ENCODE results near the gene MARCKSL1. TPM values are rescaled to one million over a fixed set of nuclear protein-coding genes. Genes with fewer than 3 reads are reported as not detected.

MARCKSL1 gene
- total RNA-seq, 2 experiments from 2014 or later = 120 to 288 TPM

- ChIA-PET POLR2A (no interaction called here), CTCF (ENCODE audit: unreplicated experiment) (no interaction called here)
- Histone ChIP-seq H3K9me3 (ENCODE audit: low read length) (no peaks in the 10 kb centered on the region), H3K36me3 (ENCODE audit: insufficient read depth, low read length) (peaks cover 81% of the 10 kb centered on the region), H3K9me2 (ENCODE audit: insufficient read depth, low read length) (no peaks in the 10 kb centered on the region), H3K4me3 (ENCODE audit: low read depth, low read length, poor library complexity, severe bottlenecking) (no peak overlapping the region), H4K20me1 (ENCODE audit: insufficient read depth, low read length) (no peaks in the 10 kb centered on the region), H3K4me2 (ENCODE audit: low read length) (no peak overlapping the region), H3K27ac (ENCODE audit: low read depth, low read length, poor library complexity, severe bottlenecking) (no peak overlapping the region), H2AFZ (ENCODE audit: low read length) (no peak overlapping the region), H3K79me2 (ENCODE audit: insufficient read depth, low read depth, low read length) (no peaks in the 10 kb centered on the region), H3K4me1 (ENCODE audit: insufficient read depth, low read length, poor library complexity, severe bottlenecking) (no peaks in the 10 kb centered on the region)
- no peak for DNase-seq (ENCODE audit: low spot score)
- BruUV-seq (replicated peaks) = no TSS peak
- TF ChIP-seq EZH2phosphoT487 (IDR thresholded peaks at IDR 0.05; ENCODE audit: borderline replicate concordance, low read depth, low read length) = no peak
- TF ChIP-seq, protein P1, sequence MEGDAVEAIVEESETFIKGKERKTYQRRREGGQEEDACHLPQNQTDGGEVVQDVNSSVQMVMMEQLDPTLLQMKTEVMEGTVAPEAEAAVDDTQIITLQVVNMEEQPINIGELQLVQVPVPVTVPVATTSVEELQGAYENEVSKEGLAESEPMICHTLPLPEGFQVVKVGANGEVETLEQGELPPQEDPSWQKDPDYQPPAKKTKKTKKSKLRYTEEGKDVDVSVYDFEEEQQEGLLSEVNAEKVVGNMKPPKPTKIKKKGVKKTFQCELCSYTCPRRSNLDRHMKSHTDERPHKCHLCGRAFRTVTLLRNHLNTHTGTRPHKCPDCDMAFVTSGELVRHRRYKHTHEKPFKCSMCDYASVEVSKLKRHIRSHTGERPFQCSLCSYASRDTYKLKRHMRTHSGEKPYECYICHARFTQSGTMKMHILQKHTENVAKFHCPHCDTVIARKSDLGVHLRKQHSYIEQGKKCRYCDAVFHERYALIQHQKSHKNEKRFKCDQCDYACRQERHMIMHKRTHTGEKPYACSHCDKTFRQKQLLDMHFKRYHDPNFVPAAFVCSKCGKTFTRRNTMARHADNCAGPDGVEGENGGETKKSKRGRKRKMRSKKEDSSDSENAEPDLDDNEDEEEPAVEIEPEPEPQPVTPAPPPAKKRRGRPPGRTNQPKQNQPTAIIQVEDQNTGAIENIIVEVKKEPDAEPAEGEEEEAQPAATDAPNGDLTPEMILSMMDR (conservative IDR thresholded peaks at IDR 0.05; ENCODE audit: low read length) = no peak
- intact Hi-C loops (cut with micrococcal nuclease; ENCODE audit: unreplicated experiment) = no loop called here
Measured at GRCh38 chr1:32377541-32378220, 41.6 kb upstream of the MARCKSL1 start.

GRCh38 chr1:32376199-32376598 lies 40.2 kb upstream of the MARCKSL1 start:
- intact Hi-C loops (cut with micrococcal nuclease; ENCODE audit: unreplicated experiment) = no loop called here
- no peak for DNase-seq (ENCODE audit: low spot score)
- POLR2A ChIA-PET = interaction anchor here (1.1 kb wide), 1 partner anchor 10 kb away, joined by 4 read pairs; no protein-coding TSS in a partner anchor
- H3K36me3 ChIP-seq (ENCODE audit: insufficient read depth, low read length) = peaks cover 80% of the 10 kb centered on the region
- H3K4me2 ChIP-seq (ENCODE audit: low read length) = no peak overlapping the region
- H3K27ac ChIP-seq (ENCODE audit: low read depth, low read length, poor library complexity, severe bottlenecking) = no peak overlapping the region
- TF ChIP-seq, protein P1 (conservative IDR thresholded peaks at IDR 0.05; ENCODE audit: low read length) = no peak
- TF ChIP-seq EZH2phosphoT487 (IDR thresholded peaks at IDR 0.05; ENCODE audit: borderline replicate concordance, low read depth, low read length) = no peak
- H3K4me3 ChIP-seq (ENCODE audit: low read depth, low read length, poor library complexity, severe bottlenecking) = no peak overlapping the region
- H3K79me2 ChIP-seq (ENCODE audit: insufficient read depth, low read depth, low read length) = no peaks in the 10 kb centered on the region
- H2AFZ ChIP-seq (ENCODE audit: low read length) = no peak overlapping the region
- H3K9me2 ChIP-seq (ENCODE audit: insufficient read depth, low read length) = no peaks in the 10 kb centered on the region
- H3K4me1 ChIP-seq (ENCODE audit: insufficient read depth, low read length, poor library complexity, severe bottlenecking) = peaks cover 7% of the 10 kb centered on the region
- H3K9me3 ChIP-seq (ENCODE audit: low read length) = no peaks in the 10 kb centered on the region
- CTCF ChIA-PET (ENCODE audit: unreplicated experiment) = interaction anchor here (1.0 kb wide), 1 partner anchor 19 kb away, joined by 3 read pairs; no protein-coding TSS in a partner anchor
- no peaks in the 10 kb centered on the region for H4K20me1 ChIP-seq (ENCODE audit: insufficient read depth, low read length)
- no TSS peak for BruUV-seq (replicated peaks)

GRCh38 chr1:32373996-32374592 lies 38.1 kb upstream of the MARCKSL1 start:
- CTCF ChIA-PET (ENCODE audit: unreplicated experiment) = no interaction called here
- intact Hi-C loops (cut with micrococcal nuclease; ENCODE audit: unreplicated experiment) = no loop called here

More at GRCh38 chr1:32373996-32374592, 38.1 kb upstream of the MARCKSL1 start:
- POLR2A ChIA-PET = interaction anchor here (0.8 kb wide), 1 partner anchor 20 kb away, joined by 3 read pairs; the partner anchor contains the start of gene BSDC1
- peaks cover 7% of the 10 kb centered on the region for H3K4me1 ChIP-seq (ENCODE audit: insufficient read depth, low read length, poor library complexity, severe bottlenecking)
- H2AFZ ChIP-seq (ENCODE audit: low read length) = no peak overlapping the region
- BruUV-seq (replicated peaks) = no TSS peak
- H3K4me3 ChIP-seq (ENCODE audit: low read depth, low read length, poor library complexity, severe bottlenecking) = no peak overlapping the region
- no peaks in the 10 kb centered on the region for H4K20me1 ChIP-seq (ENCODE audit: insufficient read depth, low read length)
- no peaks in the 10 kb centered on the region for H3K9me3 ChIP-seq (ENCODE audit: low read length)
- H3K27ac ChIP-seq (ENCODE audit: low read depth, low read length, poor library complexity, severe bottlenecking) = no peak overlapping the region
- TF ChIP-seq, protein P1 (conservative IDR thresholded peaks at IDR 0.05; ENCODE audit: low read length) = no peak
- no peak for TF ChIP-seq EZH2phosphoT487 (IDR thresholded peaks at IDR 0.05; ENCODE audit: borderline replicate concordance, low read depth, low read length)
- no peaks in the 10 kb centered on the region for H3K9me2 ChIP-seq (ENCODE audit: insufficient read depth, low read length)
- peaks cover 69% of the 10 kb centered on the region; the same call in 1 of the 2 replicates for H3K36me3 ChIP-seq (ENCODE audit: insufficient read depth, low read length)
- H3K4me2 ChIP-seq (ENCODE audit: low read length) = no peak overlapping the region
- no peaks in the 10 kb centered on the region for H3K79me2 ChIP-seq (ENCODE audit: insufficient read depth, low read depth, low read length)
- DNase-seq (ENCODE audit: low spot score) = no peak
